NCI-H146 (cell line): ENCODE results near the gene ACAN.

Experiments
- DNase-seq: peaks from one replicate; lab custom pipeline; 2025; lab: John Stamatoyannopoulos, UW

Gene ACAN

GRCh38 chr15:88802250-88802990 lies 816 bp upstream of the ACAN start:
- no peak for DNase-seq

- DNase-seq: no peak
Observed at GRCh38 chr15:88802991-88803240, 320 bp upstream of the ACAN start.

GRCh38 chr15:88803920-88804247 lies 648 bp downstream of the ACAN start:
- DNase-seq: no peak

GRCh38 chr15:88804257-88804656 lies 1.0 kb downstream of the ACAN start:
- no peak for DNase-seq

GRCh38 chr15:88805031-88805780 lies 2.0 kb downstream of the ACAN start:
- no peak for DNase-seq

- no peak for DNase-seq
Observed at GRCh38 chr15:88810446-88810845, 7.2 kb downstream of the ACAN start.

GRCh38 chr15:88812133-88812532 lies 8.9 kb downstream of the ACAN start:
- no peak for DNase-seq

- DNase-seq: no peak
Observed at GRCh38 chr15:88813960-88814359, 10.7 kb downstream of the ACAN start.

GRCh38 chr15:88814393-88814792 lies 11.2 kb downstream of the ACAN start:
- no peak for DNase-seq

- DNase-seq: no peak
Observed at GRCh38 chr15:88818920-88819319, 15.7 kb downstream of the ACAN start.

GRCh38 chr15:88821993-88822392 lies 18.8 kb downstream of the ACAN start:
- DNase-seq: no peak

GRCh38 chr15:88828791-88829190 lies 25.6 kb downstream of the ACAN start:
- DNase-seq: no peak

- DNase-seq: no peak
Observed at GRCh38 chr15:88830016-88830415, 26.8 kb downstream of the ACAN start.

GRCh38 chr15:88832820-88833730 lies 29.8 kb downstream of the ACAN start:
- no peak for DNase-seq

- no peak for DNase-seq
Observed at GRCh38 chr15:88833731-88834100, 30.5 kb downstream of the ACAN start.

GRCh38 chr15:88834211-88834812 lies 31.1 kb downstream of the ACAN start:
- DNase-seq: no peak

GRCh38 chr15:88835119-88835518 lies 31.9 kb downstream of the ACAN start:
- no peak for DNase-seq

- DNase-seq: no peak
Observed at GRCh38 chr15:88835646-88836045, 32.4 kb downstream of the ACAN start.

GRCh38 chr15:88838667-88839066 lies 35.4 kb downstream of the ACAN start:
- DNase-seq: no peak

GRCh38 chr15:88839146-88839545 lies 35.9 kb downstream of the ACAN start:
- DNase-seq: no peak

GRCh38 chr15:88839961-88840360 lies 36.7 kb downstream of the ACAN start:
- DNase-seq: no peak

- DNase-seq: no peak
Observed at GRCh38 chr15:88841236-88841635, 38.0 kb downstream of the ACAN start.

- DNase-seq: no peak
Observed at GRCh38 chr15:88842156-88842555, 38.9 kb downstream of the ACAN start.
